ENCODE data around the gene SPARCL1. TPM values are rescaled to one million over a fixed set of nuclear protein-coding genes. Genes with fewer than 3 reads are reported as not detected.
"Not testable (repeated sequence)": the region's sequence is repeated elsewhere in the genome, so short reads cannot be mapped to it uniquely, and the experiment has no call there.

The SPARCL1 gene
- total RNA-seq, 1 donor from 2014 or later = 539 TPM

DNA sequence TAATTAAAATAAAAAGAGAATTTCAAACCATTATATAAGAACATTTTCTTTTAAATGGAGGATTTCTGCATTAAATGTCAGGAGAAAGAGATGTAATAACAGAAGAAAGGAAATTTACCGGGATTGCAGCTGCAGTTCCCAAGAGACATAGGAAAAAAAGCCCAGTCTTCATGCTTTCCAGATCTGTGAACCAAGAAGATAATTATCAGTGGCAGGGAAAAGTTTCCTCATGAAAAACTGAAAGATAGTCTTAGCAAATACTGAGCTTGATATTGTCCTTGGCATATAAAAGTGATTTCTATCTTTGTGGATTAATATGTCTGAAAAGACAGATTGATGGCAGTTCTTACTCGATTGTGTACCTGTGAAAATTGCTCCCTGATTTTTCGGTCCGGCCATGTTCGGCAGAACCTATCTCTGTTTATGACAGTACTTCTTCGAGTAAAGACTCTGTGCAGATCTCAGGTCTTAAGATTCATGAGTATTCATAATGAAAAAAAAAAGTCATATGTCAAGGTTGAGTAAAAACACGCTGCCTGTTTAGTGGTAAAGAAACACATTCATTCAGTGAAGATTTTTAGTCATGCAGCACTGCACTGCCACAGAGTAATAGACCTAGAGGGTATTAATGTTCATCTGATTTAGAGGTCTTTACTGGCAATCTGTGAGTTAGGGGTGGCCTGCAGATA is 29.6 kb downstream of the SPARCL1 start:
- DNase-seq (ENCODE audit: low spot score) = no peak

DNA sequence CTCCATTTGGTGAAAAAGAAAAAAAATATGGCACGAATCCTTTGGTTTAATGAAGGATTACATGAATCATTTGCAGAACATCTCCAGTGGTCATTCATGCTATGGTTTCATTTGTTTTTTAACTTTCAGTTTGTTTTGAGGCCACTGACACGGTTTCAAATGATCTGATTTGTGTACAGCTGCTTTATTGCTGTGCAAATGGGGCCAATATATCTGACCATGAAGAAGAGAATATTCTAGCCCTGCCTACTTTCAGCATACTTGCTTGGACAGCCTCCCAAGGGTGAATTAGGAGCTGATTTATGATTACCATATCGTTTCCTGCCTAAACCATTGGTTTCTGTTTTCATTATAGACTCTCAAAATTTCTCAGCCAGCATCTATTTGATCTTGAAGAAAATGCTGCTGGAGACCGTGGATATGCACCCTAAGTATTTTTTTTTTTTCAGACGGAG is 30.7 kb downstream of the SPARCL1 start:
- DNase-seq (ENCODE audit: low spot score) = no peak

DNA sequence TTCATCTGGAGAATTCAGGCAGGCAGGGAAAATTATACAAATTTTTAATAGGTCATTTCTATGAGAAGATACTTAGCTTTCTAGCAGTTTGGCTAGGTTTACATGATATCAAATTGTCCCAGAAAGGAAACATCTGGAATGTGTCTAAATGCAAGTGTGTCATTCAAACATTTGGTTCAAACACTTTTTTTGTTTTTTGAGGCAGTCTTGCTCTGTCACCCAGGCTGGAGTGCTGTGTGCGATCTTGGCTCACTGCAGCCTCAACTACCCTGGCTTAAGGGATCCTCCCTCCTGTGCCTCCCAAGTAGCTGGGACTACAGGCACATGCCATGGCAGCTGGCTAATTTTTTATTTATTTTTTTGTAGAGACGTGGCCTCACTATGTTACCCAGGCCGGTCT is 31.6 kb downstream of the SPARCL1 start:
- DNase-seq (ENCODE audit: low spot score) = no peak

DNA sequence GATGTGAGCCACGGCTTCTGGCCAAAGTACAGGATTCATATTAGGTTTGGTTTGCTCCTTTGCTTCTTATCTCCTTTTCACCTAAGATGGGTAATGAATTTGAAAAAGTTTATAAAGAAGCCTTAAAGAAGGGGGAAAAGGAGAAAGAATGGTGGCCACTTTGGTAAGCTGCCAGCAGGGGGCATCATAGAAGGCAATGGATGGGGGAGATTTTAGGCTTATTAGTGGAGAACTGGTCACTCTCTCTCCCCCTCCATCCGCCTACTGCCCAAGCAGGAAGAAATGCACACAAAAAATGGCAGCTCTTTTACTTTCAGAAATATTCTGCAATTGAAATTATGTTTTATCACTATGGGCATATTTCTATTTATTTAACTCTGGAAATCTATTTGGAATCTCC is 32.0 kb downstream of the SPARCL1 start:
- DNase-seq (ENCODE audit: low spot score) = no peak

DNA sequence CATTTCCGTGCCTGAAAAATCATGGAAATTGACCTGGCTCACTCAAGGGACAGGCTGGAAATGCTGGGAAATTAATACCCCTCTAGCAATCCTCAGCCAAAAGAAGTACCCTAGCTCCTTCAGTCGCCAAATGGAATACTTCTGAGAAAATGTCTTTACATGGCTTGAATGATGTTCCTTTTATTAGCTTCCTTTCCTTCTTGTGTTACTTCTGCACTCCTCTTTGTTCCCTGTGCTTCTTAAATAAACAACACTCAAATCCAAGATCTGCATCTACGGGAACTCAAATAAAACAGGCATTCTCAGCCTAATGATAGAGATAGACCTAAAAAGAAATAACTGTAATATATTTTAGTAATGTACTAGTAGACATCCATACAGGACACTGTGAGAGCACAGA is 36.1 kb downstream of the SPARCL1 start:
- DNase-seq (ENCODE audit: low spot score) = no peak

DNA sequence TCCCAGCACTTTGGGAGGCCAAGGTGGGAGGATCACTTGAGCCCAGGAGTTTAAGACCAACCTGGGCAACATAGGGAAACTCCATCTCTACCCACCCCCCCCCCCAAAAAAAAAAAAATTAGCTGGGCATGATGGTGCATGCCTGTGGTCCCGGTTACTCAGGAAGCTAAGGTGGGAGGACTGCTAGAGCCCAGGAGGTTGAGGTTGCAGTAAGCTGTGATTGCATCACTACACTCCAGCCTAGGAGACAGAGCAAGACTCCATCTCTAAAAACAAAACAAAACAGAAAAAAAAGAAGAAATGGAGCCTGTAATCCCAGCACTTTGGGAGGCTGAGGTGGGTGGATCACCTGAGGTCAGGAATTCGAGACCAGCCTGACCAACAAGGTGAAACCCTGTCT is 37.3 kb downstream of the SPARCL1 start:
- DNase-seq (ENCODE audit: low spot score) = not testable (repeated sequence)

DNA sequence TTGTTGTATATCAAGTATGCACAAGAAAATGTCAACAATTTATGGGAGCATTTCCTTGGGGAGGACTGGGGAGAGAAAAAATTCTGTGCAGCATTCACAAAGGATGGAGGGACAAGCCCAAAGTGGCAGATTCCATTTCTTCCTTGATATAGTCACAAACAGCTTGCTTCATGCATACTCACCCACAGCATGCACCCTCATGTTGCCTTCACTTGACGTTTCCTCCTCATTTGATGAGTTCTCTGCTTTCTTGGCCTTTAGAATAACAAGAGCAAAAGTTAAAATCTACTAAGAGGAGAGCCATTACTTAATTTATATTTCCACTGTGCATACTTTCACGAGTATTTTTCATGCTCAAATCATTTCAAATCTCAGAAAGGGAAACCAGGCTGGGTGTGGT is 37.7 kb downstream of the SPARCL1 start:
- DNase-seq (ENCODE audit: low spot score) = no peak

DNA sequence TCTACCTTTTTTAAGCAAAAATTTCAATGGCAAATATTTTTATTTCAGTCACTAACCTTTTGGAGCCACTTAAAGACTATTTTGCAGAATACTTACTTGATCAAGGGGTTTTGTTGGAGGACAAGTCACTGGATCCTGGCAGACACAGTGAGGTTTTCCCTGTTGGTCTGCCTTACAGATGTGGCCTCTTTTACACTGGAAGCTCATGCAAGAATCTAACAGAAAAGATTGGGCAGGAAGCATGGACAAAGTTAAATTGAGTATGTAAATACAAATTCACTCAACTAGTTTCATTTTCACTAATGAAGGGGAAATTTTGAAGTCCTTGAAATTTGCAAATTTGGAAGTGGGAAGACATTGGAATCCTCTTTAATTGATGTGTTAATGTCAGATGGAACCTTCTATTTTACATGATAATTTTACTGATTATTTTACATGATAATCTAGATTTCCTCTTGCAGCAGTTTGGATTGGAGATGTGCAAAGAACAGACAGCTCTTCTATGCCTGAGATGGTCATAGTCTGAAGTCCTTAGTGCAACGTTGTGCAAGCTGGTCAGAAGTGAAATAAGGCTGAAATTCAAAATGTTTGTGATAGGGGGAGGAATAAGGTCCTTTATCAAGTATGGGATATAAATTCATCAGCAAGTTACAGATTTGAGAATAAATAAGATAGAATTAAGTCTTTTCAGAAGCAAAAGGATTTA is 38.4 kb downstream of the SPARCL1 start:
- no peak for DNase-seq (ENCODE audit: low spot score)

DNA sequence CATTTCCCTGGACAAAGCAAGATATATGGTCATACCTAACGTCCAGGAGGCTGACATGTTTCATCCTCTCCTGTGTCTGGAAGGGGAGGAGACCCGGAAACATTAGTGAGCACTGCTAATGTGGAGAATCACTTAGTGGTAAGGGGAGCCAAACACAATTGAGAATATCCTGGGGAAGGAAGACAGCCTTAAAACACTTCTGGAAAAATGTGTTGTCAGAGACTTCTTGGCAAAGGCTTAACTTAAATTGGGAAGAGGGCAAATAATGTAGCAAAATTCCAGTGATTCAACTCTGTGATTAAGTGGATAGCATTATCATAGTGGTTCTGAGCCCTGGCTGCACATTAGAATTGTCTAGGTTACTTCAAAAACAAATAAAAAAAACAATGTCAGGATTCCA is 39.5 kb downstream of the SPARCL1 start:
- no peak for DNase-seq (ENCODE audit: low spot score)

DNA sequence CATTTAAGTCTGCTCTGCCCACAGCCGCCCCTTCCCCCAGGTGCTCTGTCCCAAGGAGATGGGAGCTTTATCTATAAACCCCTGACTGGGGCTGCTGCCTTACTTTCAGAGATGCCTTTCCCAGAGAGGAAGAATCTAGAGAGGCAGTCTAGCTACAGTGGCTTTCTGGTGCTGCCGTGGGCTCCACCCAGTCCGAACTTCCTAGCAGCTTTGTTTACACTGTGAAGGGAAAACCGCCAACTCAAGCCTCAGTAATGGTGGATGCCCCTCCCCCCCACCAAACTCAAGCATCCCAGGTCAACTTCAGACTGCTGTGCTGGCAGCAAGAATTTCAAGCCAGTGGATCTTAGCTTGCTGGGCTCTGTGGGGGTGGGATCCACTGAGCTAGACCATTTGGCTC is 40.5 kb downstream of the SPARCL1 start:
- not testable (repeated sequence) for DNase-seq (ENCODE audit: low spot score)

DNA sequence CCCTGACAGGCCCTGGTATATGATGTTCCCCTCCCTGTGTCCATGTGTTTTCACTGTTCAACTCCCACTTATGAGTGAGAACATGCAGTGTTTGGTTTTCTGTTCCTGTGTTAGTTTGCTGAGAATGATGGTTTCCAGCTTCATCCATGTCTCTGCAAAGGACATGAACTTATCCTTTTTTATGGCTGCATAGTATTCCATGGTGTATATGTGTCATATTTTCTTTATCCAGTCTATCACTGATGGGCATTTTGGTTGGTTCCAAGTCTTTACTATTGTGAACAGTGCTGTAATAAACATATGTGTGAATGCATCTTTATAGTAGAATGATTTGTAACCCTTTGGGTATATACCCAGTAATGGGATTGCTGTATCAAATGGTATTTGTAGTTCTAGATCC is 45.9 kb downstream of the SPARCL1 start:
- not testable (repeated sequence) for DNase-seq (ENCODE audit: low spot score)

DNA sequence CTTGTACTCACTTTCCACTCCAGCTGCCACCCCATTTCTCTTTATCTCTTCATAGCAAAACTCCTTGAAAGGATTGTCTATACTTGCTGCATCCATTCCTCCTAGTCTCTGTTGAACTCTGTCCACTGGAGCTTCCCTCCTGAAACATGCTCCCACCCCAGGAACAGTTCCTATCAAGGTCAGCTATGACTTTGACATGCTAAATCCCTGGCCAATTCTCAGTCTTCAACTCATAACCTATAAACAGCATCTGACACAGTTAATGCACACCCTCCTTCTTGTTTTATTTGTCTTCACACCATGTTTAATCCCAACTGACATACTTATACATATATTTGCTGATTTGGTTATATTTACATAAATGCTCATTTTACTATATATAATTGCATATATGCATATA is 47.8 kb downstream of the SPARCL1 start:
- DNase-seq (ENCODE audit: low spot score) = no peak

DNA sequence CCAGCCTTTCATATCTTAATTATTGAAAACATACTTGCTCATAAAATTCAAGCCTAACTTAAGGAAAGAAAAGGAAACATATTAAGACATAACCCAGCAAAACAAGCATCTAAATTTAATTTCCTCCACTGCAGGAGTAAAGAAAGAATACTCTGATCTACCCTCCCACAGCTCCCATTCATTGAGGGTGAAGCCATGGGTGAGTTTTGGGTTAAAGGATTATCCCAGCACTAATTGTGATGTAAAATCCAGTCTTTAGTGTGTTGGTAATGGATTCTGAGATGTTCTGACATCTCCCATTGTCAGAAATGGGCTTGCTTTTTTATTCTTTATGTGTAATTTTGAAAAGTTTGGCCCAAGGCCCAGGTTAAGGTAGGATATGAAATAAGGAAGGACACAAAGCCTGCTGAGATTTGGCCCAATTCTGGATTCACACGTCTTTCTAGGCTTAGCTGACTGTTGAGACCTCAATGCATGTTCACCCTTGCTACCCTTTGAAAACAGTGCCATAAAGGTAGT is 50.4 kb downstream of the SPARCL1 start:
- DNase-seq (ENCODE audit: low spot score) = no peak

DNA sequence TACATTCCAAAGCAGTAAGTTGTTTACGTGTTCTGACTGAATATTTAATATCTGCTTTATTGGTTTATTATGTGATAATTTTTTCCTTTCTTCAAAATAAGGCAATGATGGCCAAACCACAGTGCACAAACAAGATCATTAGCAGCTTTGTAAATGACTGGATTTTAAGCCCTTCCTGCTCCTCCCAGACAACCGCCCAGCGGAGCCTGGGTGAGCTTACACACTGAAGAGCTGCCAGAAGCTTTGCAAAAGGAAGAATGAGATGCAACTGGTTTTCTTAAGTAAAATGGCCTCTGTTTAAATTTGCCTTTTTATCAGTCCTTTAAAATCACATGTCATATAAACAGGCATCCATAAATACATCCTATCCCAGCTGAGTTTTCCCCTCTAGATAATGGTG is 52.2 kb downstream of the SPARCL1 start:
- DNase-seq (ENCODE audit: low spot score) = no peak

DNA sequence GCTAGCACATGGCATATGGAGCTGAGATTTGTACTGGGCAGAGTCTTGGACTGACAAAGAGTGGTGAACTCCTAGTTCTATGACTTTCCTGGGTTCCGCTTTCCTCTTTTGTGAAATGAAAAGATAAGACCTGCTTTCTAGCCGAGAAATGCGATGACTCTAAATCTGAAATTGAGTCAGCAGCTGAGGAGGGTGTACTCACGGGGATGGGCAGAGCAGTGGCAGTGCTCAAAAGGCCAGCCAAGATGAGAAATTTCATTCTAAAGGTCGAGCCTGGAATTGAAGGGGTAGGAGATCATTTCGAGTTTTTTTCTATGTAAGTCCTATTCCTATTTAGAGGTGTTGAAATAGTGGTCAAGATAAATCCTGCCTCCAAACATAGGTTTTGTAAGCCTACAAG is 59.8 kb downstream of the SPARCL1 start:
- DNase-seq (ENCODE audit: low spot score) = no peak

DNA sequence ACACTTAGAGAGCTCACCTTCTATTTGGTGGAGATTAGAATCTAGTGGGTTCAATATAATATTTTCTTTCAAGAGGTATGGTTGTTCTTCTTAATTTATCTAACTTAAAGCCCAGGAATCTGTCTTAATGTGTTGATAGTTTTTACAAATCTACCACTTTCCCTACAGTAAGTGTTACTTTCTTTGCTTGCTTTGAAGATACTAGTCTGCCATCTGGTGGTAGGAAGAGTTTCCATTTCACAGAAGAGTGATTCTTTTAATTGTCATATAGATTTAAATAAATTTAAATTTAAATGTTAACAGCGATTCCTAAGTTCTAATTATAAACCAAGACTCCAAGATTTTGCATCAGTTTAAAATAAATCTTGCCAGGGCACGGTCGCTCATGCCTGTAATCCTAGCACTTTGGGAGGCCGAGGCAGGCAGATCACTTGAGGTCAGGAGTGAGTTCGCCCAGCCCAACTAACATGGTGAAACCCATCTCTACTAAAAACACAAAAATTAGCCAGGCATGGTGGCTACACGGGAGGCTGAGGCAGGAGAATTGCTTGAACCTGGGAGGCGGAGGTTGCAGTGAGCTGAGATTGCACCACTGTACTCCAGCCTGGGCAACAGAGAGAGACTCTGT is 63.3 kb downstream of the SPARCL1 start:
- no peak for DNase-seq (ENCODE audit: low spot score)

DNA sequence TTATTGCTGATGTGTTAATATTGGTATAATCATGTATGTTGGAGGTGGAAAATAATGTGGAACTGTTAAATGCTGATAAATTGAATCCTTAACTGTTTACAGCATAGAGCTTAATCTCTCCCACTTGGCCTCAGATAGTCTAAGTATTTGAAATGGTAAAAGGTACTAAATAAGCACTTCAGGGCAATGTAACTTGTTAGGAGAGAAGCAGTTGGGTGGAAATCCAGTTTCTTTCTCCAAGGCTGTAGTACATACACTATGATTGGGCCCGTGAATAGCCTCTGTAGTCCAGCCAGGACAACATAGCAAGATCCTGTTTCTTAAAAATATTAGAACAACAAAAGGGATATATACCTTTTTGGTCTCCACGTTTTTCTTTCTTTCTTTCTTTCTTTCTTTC is 67.1 kb downstream of the SPARCL1 start:
- DNase-seq (ENCODE audit: low spot score) = no peak

DNA sequence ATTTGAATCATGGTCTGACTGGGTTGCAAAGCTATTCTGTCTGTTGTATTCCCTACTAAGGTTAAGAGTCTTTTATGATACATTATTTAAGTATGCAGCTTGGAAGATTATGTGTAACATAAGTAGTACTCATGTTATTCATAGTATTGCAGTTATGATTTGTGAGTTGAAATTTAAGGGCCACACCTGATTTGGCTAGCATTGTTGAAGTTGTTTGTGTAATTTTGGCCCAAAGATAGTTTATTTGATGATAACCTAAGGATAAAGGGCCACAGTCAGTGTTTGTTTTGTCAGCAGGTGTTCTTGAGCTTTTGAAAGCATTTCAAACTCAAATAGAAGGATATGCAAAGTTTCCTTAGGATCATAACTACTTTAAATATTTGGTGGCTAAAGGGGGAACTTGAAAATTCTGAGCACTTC is 67.9 kb downstream of the SPARCL1 start:
- no peak for DNase-seq (ENCODE audit: low spot score)

DNA sequence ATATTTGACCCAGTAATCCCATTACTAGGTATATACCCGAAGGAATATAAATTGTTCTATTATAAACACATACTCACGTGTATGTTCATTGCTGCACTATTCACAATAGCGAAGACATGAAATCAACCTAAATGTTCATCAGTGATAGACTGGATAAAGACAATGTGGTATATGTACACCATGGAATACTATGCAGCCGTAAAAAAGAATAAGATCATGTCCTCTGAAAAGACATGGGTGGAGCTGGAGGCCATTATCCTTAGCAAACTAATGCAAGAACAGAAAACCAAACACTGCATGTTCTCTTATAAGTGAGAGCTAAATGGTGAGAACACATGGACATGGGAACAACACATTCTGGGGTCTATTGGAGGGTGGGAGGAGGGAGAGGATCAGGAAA is 70.3 kb downstream of the SPARCL1 start:
- no peak for DNase-seq (ENCODE audit: low spot score)

DNA sequence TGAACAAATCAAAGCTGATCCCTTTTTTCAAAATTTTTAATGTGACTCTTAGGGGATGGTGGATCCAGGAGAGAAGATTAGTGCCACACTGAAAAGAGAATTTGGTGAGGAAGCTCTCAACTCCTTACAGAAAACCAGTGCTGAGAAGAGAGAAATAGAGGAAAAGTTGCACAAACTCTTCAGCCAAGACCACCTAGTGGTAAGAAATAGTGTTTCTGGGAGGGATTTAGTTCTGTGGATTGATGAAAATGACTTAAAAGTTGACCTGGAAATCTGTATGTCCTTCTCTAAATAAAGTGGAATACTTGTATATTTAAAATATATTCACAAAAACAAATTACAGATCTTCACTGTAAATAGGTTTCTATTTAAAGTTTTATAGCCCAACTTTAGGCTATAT is 77.6 kb downstream of the SPARCL1 start:
- no peak for DNase-seq (ENCODE audit: low spot score)

DNA sequence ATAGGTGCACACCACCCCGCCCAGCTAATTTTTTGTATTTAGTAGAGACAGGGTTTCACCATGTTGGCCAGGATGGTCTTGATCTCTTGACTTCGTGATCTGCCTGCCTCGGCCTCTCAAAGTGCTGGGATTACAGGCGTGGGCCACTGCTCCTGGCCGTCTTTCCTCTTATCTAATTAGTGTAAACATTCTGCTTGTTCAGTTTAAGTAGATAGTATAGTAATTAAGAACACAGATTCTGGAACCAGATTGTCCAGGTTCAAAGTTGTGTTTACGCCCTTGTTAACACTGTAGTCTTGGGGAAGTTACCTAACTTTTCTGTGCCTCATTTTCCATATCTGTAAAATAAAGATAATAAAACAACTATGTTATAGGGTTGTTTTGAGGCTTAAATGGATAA is 82.8 kb downstream of the SPARCL1 start:
- not testable (repeated sequence) for DNase-seq (ENCODE audit: low spot score)

DNA sequence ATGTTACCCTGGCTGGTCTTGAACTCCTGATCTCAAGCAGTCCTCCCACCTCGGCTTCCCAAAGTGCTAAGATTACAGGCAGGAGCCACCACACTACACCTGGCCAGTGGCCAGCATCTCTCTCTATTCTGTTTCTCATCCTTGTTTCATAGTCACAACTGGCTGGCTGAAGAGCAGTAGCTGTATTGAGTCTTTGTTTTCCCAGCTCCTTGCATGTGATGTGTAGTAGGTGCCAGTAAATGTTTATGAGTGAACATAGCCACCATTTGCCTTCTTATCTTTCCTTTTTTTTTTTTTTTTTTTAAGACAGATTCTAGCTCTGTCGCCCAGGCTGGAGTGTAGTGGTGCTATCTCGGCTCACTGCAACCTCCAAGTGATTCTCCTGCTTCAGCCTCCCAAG is 83.2 kb downstream of the SPARCL1 start:
- DNase-seq (ENCODE audit: low spot score) = no peak

DNA sequence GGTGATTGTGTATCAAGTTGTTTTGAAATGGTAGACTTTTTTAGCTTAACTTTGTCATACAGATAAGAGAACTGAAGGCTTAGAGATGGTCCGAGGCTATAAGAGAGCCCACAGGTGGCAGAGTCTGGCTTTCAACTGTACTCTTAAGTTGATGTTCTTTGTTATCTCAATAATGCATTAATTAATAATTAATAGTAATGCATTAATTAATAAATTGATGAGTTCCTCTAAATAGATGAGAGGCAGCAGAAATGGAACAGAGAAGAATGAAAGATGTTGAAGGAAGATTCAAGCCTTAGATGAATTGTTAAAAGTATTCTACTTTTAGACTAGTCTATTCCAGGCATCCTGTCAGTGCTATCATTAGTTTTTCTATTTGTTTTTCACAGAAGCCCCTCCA is 84.4 kb downstream of the SPARCL1 start:
- no peak for DNase-seq (ENCODE audit: low spot score)

All from mucosa of gallbladder (tissue), 1 donor.